Measurements from ENCODE around the gene CTBP2. TPM values are rescaled to one million over a fixed set of nuclear protein-coding genes. Genes with fewer than 3 reads are reported as not detected.

CTBP2 gene
- total RNA-seq, 1 donor from 2014 or later = 55.2 TPM

DNA sequence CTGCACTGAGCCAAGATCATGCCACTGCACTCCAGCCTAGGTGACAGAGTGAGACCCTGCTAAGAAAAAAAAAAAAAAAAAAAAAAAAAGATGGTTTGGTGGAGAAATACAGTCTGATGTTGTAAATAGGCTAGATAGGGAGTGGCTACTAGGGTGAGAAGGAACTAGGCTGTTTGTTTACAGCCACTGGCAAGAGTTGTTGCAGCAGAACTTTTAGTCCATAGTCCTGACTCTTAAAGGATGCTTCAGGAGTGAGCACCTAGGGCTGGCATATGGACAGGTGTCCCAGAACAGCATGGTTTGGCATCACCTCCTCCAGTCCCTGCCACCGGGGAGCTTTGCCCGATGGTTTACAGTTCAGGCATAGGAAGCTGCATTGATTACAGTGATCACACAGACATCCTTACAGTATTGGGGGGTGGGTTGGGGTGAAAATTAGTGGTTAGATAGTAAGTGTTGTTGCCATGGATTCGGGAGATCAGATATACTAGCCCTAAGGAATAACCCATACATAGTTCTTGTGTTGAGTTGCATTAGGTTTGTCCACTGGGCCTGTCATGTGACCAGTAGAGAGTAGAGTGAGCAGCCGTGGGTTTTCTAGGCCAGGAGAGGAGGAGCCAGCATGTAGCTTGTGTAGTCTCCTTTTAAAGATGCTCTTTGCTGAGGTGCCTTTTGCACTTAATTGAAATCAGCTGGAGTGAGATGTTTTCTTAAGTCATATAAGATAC lies 182.6 kb downstream of the CTBP2 start:
- Mint-ChIP-seq H3K27ac (no peak overlapping the region), H3K27me3 (ENCODE audit: insufficient read depth, low read depth) (no peaks in the 10 kb centered on the region), H3K36me3 (peaks cover 19% of the 10 kb centered on the region), H3K9me3 (no peaks in the 10 kb centered on the region), H3K4me3 (no peak overlapping the region), H3K4me1 (peaks cover 7% of the 10 kb centered on the region)
- peaks cover 5% of the 10 kb centered on the region for H4K20me1 ChIP-seq (ENCODE audit: low read depth)
- no peak overlapping the region for H3K4me2 ChIP-seq
- peaks cover 3% of the 10 kb centered on the region for H3K36me3 ChIP-seq
- H3F3A ChIP-seq (ENCODE audit: low read depth) = no peaks in the 10 kb centered on the region
- no peak for DNase-seq (ENCODE audit: low spot score)
- H2AFZ ChIP-seq (replicated peaks) = no peak overlapping the region
- no peak overlapping the region for H3K9ac ChIP-seq
- H3K27ac ChIP-seq = no peak overlapping the region
- TF ChIP-seq EZH2 (IDR thresholded peaks at IDR 0.05) (no peak), CTCF (IDR thresholded peaks at IDR 0.05) (no peak), EZH2phosphoT487 (IDR thresholded peaks at IDR 0.05) (no peak)
- H3K4me1 ChIP-seq = no peaks in the 10 kb centered on the region
- H3K9me3 ChIP-seq (ENCODE audit: low read depth) = no peaks in the 10 kb centered on the region
- H3K27me3 ChIP-seq = no peaks in the 10 kb centered on the region
- H3K4me3 ChIP-seq = no peak overlapping the region
- H3K79me2 ChIP-seq (ENCODE audit: low read depth) = peaks cover 26% of the 10 kb centered on the region

GRCh38 chr10:124977161-124977560 lies 183.2 kb downstream of the CTBP2 start:
- no peaks in the 10 kb centered on the region for H3F3A ChIP-seq (ENCODE audit: low read depth)
- H3K4me3 Mint-ChIP-seq = no peak overlapping the region
- peaks cover 18% of the 10 kb centered on the region for H3K36me3 Mint-ChIP-seq
- H3K4me1 Mint-ChIP-seq = peaks cover 6% of the 10 kb centered on the region
- no peak overlapping the region for H3K4me3 ChIP-seq
- peaks cover 10% of the 10 kb centered on the region for H4K20me1 ChIP-seq (ENCODE audit: low read depth)
- no peak overlapping the region for H3K27ac ChIP-seq
- no peak overlapping the region for H2AFZ ChIP-seq (replicated peaks)
- no peak overlapping the region for H3K27ac Mint-ChIP-seq
- no peak for DNase-seq (ENCODE audit: low spot score)
- TF ChIP-seq EZH2 (IDR thresholded peaks at IDR 0.05) (no peak), CTCF (IDR thresholded peaks at IDR 0.05) (no peak), EZH2phosphoT487 (IDR thresholded peaks at IDR 0.05) (no peak)
- H3K4me2 ChIP-seq = no peak overlapping the region
- peaks cover 32% of the 10 kb centered on the region for H3K79me2 ChIP-seq (ENCODE audit: low read depth)
- no peaks in the 10 kb centered on the region for H3K27me3 Mint-ChIP-seq (ENCODE audit: insufficient read depth, low read depth)
- H3K9me3 ChIP-seq (ENCODE audit: low read depth) = no peaks in the 10 kb centered on the region
- no peaks in the 10 kb centered on the region for H3K9me3 Mint-ChIP-seq
- H3K36me3 ChIP-seq = peaks cover 3% of the 10 kb centered on the region
- no peaks in the 10 kb centered on the region for H3K27me3 ChIP-seq
- H3K9ac ChIP-seq = no peak overlapping the region
- H3K4me1 ChIP-seq = no peaks in the 10 kb centered on the region

- no peak overlapping the region for H2AFZ ChIP-seq (replicated peaks)
- no peaks in the 10 kb centered on the region for H3K27me3 ChIP-seq
- H3F3A ChIP-seq (ENCODE audit: low read depth) = no peaks in the 10 kb centered on the region
- H3K27ac Mint-ChIP-seq = peak overlapping the region; percentile 65
- H3K36me3 Mint-ChIP-seq = peaks cover 13% of the 10 kb centered on the region
- no peaks in the 10 kb centered on the region for H3K27me3 Mint-ChIP-seq (ENCODE audit: insufficient read depth, low read depth)
- H3K9me3 ChIP-seq (ENCODE audit: low read depth) = no peaks in the 10 kb centered on the region
- H4K20me1 ChIP-seq (ENCODE audit: low read depth) = peaks cover 15% of the 10 kb centered on the region
- no peak overlapping the region for H3K4me3 Mint-ChIP-seq
- peaks cover 3% of the 10 kb centered on the region for H3K36me3 ChIP-seq
- H3K79me2 ChIP-seq (ENCODE audit: low read depth) = peaks cover 41% of the 10 kb centered on the region
- no peak for DNase-seq (ENCODE audit: low spot score)
- TF ChIP-seq EZH2phosphoT487 (IDR thresholded peaks at IDR 0.05) = no peak
- no peaks in the 10 kb centered on the region for H3K4me1 ChIP-seq
- no peaks in the 10 kb centered on the region for H3K9me3 Mint-ChIP-seq
- no peak overlapping the region for H3K4me3 ChIP-seq
- H3K27ac ChIP-seq = no peak overlapping the region
- no peak overlapping the region for H3K4me2 ChIP-seq
- no peak overlapping the region for H3K9ac ChIP-seq
- H3K4me1 Mint-ChIP-seq = peaks cover 6% of the 10 kb centered on the region
These were observed 184.3 kb downstream of the CTBP2 start for GRCh38 chr10:124975977-124976514.

GRCh38 chr10:124974131-124974530 lies 186.2 kb downstream of the CTBP2 start:
- Mint-ChIP-seq H3K36me3 (peaks cover 14% of the 10 kb centered on the region), H3K27ac (no peak overlapping the region), H3K9me3 (no peaks in the 10 kb centered on the region), H3K27me3 (ENCODE audit: insufficient read depth, low read depth) (no peaks in the 10 kb centered on the region), H3K4me1 (peaks cover 6% of the 10 kb centered on the region), H3K4me3 (no peak overlapping the region)
- TF ChIP-seq EZH2 (IDR thresholded peaks at IDR 0.05) (no peak), CTCF (IDR thresholded peaks at IDR 0.05) (no peak)
- H3K4me3 ChIP-seq = no peak overlapping the region
- no peak overlapping the region for H3K4me2 ChIP-seq
- H3K27ac ChIP-seq = no peak overlapping the region
- H2AFZ ChIP-seq (replicated peaks) = no peak overlapping the region
- H3K79me2 ChIP-seq (ENCODE audit: low read depth) = peaks cover 24% of the 10 kb centered on the region
- no peaks in the 10 kb centered on the region for H3K27me3 ChIP-seq
- H3F3A ChIP-seq (ENCODE audit: low read depth) = no peaks in the 10 kb centered on the region
- peaks cover 29% of the 10 kb centered on the region for H4K20me1 ChIP-seq (ENCODE audit: low read depth)
- H3K36me3 ChIP-seq = peaks cover 3% of the 10 kb centered on the region
- H3K9me3 ChIP-seq (ENCODE audit: low read depth) = no peaks in the 10 kb centered on the region
- no peak overlapping the region for H3K9ac ChIP-seq
- H3K4me1 ChIP-seq = no peaks in the 10 kb centered on the region
- no peak for DNase-seq (ENCODE audit: low spot score)

Data from neural progenitor cell (in vitro differentiated cells).